Measurements from ENCODE around the gene MPV17L2. TPM values are rescaled to one million over a fixed set of nuclear protein-coding genes. Genes with fewer than 3 reads are reported as not detected.

The MPV17L2 gene
- total RNA-seq, 1 donor from 2014 or later, result 50.1 TPM

- no peak for TF ChIP-seq CTCF (conservative IDR thresholded peaks at IDR 0.05; ENCODE audit: low read depth, low read length)
- no peak overlapping the region for H3K4me3 ChIP-seq (ENCODE audit: low read depth, low read length)
- DNase-seq (ENCODE audit: low read depth), result no peak
These were observed 16.4 kb upstream of the MPV17L2 start for GRCh38 chr19:18176367-18177310.

- TF ChIP-seq CTCF (conservative IDR thresholded peaks at IDR 0.05; ENCODE audit: low read depth, low read length), result no peak
- no peak overlapping the region for H3K4me3 ChIP-seq (ENCODE audit: low read depth, low read length)
- DNase-seq (ENCODE audit: low read depth), result no peak
These were observed 13.1 kb upstream of the MPV17L2 start for GRCh38 chr19:18179957-18180356.

GRCh38 chr19:18183529-18183928 is 9.5 kb upstream of the MPV17L2 start:
- DNase-seq (ENCODE audit: low read depth), result no peak
- no peak overlapping the region for H3K4me3 ChIP-seq (ENCODE audit: low read depth, low read length)
- no peak for TF ChIP-seq CTCF (conservative IDR thresholded peaks at IDR 0.05; ENCODE audit: low read depth, low read length)

GRCh38 chr19:18185538-18185937 is 7.5 kb upstream of the MPV17L2 start:
- TF ChIP-seq CTCF (conservative IDR thresholded peaks at IDR 0.05; ENCODE audit: low read depth, low read length), result no peak
- no peak for DNase-seq (ENCODE audit: low read depth)
- no peak overlapping the region for H3K4me3 ChIP-seq (ENCODE audit: low read depth, low read length)

- no peak for DNase-seq (ENCODE audit: low read depth)
- H3K4me3 ChIP-seq (ENCODE audit: low read depth, low read length), result no peak overlapping the region
These were observed 2.7 kb upstream of the MPV17L2 start for GRCh38 chr19:18190278-18190677.

GRCh38 chr19:18191640-18192062 is 1.4 kb upstream of the MPV17L2 start:
- TF ChIP-seq CTCF (conservative IDR thresholded peaks at IDR 0.05; ENCODE audit: low read depth, low read length), result no peak
- peak overlapping the region; percentile 63 for H3K4me3 ChIP-seq (ENCODE audit: low read depth, low read length)
- no peak for DNase-seq (ENCODE audit: low read depth)

More at GRCh38 chr19:18190278-18190677, 2.7 kb upstream of the MPV17L2 start:
- TF ChIP-seq CTCF (conservative IDR thresholded peaks at IDR 0.05; ENCODE audit: low read depth, low read length), result no peak

All from epithelial cell of proximal tubule (primary cell).